ENCODE measurements around the gene PNKD. TPM values are rescaled to one million over a fixed set of nuclear protein-coding genes. Genes with fewer than 3 reads are reported as not detected.

The PNKD gene
- total RNA-seq, 2 donors from 2014 or later = 103 to 145 TPM

GRCh38 chr2:218395090-218395444, 124.7 kb downstream of the PNKD start:
- intact Hi-C loops (cut with DNase I) = loop anchor here (5.0 kb wide), 1 partner anchor 123 kb away; the partner anchor contains the start of genes AAMP and PNKD
- H3K4me3 ChIP-seq = no peak overlapping the region
- no peak for DNase-seq (ENCODE audit: low spot score)

DNA sequence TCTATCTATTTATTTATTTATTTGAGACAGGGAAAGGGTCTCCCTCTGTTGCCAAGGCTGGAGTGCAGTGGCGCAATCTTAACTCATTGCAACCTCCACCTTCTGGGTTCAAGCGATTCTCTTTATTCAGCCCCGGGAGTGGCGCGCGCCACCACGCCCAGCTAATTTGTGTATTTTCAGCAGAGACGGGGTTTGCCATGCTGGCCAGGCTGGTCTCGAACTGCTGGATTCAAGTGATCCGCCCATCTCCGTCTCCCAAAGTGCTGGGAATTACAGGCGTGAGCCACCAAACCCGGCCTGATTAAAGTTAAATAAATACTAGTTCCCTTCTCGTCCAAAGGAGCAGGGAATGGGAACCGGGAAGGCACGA, 125.1 kb downstream of the PNKD start:
- peak overlapping the region; percentile 99 to 100 for H3K4me3 ChIP-seq
- WGBS = 32% methylated on average over 16 of the region's 16 CpGs

More at GRCh38 chr2:218395090-218395444, 124.7 kb downstream of the PNKD start:
- Histone ChIP-seq H3K9me3 (no peaks in the 10 kb centered on the region), H3K27me3 (replicated peaks; ENCODE audit: insufficient read depth) (no peaks in the 10 kb centered on the region), H3K36me3 (no peaks in the 10 kb centered on the region), H3K4me1 (replicated peaks) (peaks cover 3% of the 10 kb centered on the region), H3K27ac (peak overlapping the region; percentile 99 to 100)
- whole genome bisulfite sequencing = 93% methylated on average over 6 of the region's 6 CpGs
- TF ChIP-seq POLR2A (IDR thresholded peaks at IDR 0.05) = no peak
- no peak for TF ChIP-seq POLR2AphosphoS5 (IDR thresholded peaks at IDR 0.05)
- TF ChIP-seq CTCF (IDR thresholded peaks at IDR 0.05) = no peak

DNA sequence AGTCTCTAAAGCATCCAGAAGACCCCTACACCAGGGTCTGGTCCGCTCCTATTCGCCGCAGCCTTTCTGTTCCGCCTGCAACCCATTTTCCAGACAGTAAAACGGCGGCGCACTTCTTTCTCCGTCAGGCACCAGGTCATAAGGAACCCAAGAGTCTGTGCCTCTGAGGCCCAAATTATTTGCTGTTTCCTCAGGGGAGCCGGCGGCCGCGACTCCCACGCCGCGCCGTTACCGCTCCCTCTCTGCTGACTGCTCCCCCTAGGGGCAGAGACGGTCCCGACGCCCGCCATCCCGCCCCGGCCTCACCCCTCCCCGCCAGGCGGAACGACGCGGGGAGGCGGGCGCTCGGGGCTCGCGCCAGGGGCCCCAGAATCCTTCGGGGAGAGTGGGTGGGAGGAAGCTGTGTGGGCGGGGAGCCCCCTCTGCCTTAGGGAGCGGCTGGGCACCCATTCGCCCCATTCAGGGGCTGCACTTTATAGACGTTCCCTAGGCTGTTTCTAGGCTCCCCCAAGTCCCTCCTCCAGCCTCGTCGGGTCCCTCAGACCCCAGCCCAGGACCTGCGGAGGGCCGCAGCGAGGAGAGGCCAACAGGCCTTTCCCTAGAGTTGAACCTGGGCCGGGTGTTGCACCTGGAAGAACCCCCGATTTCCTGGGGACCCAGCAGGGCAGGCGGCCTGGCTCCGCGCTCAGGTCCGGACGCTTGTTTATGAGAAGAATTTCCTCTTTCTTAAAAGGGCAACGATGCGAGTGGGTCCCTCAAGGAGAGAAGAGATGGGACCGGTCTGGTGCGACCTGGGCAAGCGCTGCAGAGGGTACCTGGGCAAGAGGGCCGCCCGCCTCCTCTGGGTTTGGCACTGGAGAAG, 125.7 kb downstream of the PNKD start:
- intact Hi-C loops (cut with DNase I) = loop anchor here (2.0 to 5.0 kb wide), 2 partner anchors 103 to 124 kb away; partner anchors contain the start of genes AAMP, PNKD and TMBIM1
- Histone ChIP-seq H3K4me1 (replicated peaks) (peaks cover 3% of the 10 kb centered on the region), H3K36me3 (no peaks in the 10 kb centered on the region), H3K9me3 (no peaks in the 10 kb centered on the region), H3K27ac (peak overlapping the region; percentile 99 to 100), H3K4me3 (peak overlapping the region; percentile 99 to 100), H3K27me3 (replicated peaks; ENCODE audit: insufficient read depth) (no peaks in the 10 kb centered on the region)
- TF ChIP-seq POLR2A (IDR thresholded peaks at IDR 0.05) (peak; percentile 16), POLR2AphosphoS5 (IDR thresholded peaks at IDR 0.05) (peak; percentile 95), CTCF (IDR thresholded peaks at IDR 0.05) (peak; percentile 82 to 99 (median 98))
- peak; percentile 92 for DNase-seq (ENCODE audit: low spot score)
- 2% methylated on average over 32 of the region's 57 CpGs for WGBS

More for the DNA sequence above, 125.1 kb downstream of the PNKD start:
- H3K27me3 ChIP-seq (replicated peaks; ENCODE audit: insufficient read depth) = no peaks in the 10 kb centered on the region
- peak overlapping the region; percentile 99 to 100 for H3K27ac ChIP-seq
- H3K9me3 ChIP-seq = no peaks in the 10 kb centered on the region
- intact Hi-C loops (cut with DNase I) = loop anchor here (5.0 kb wide), 1 partner anchor 123 kb away; the partner anchor contains the start of genes AAMP and PNKD
- no peak for TF ChIP-seq CTCF (IDR thresholded peaks at IDR 0.05)
- TF ChIP-seq POLR2AphosphoS5 (IDR thresholded peaks at IDR 0.05) = no peak
- no peak for TF ChIP-seq POLR2A (IDR thresholded peaks at IDR 0.05)
- H3K36me3 ChIP-seq = no peaks in the 10 kb centered on the region
- DNase-seq (ENCODE audit: low spot score) = no peak
- peaks cover 3% of the 10 kb centered on the region for H3K4me1 ChIP-seq (replicated peaks)

Small RNA genes lying within 50 kb of the gene (microRNA-seq; reads per million reads assigned to microRNA genes)
- gene MIR6513 (4.9 reads per million, percentile 42 among the genes with 10 or more reads in this experiment), gene MIR6810 (5.5 reads per million, percentile 43 among the genes with 10 or more reads in this experiment)

Small RNA genes lying within 50 kb of the gene (small RNA-seq; reads per million reads assigned to genes)
- 0.10 to 0.37 reads per million in 2 donors for gene MIR6810

Other genes starting within 250 kb of the PNKD start
- gene RUFY4, start 201.3 kb upstream of the PNKD start, total RNA-seq = under 1 TPM; 0.11 to 0.27 TPM
- gene CXCR2, start 144.5 kb upstream of the PNKD start, total RNA-seq = 1 to 10 TPM in 1 of 2 donors, not detected in 1; 3.0 TPM
- under 1 TPM in 1 of 2 donors, not detected in 1; 0.28 TPM for gene CXCR1, start 103.6 kb upstream of the PNKD start, total RNA-seq
- 100 to 1,000 TPM; 182 to 207 TPM for gene ARPC2, start 53.3 kb upstream of the PNKD start, total RNA-seq
- gene GPBAR1, start 9.5 kb upstream of the PNKD start, total RNA-seq = under 1 TPM in 1 of 2 donors, not detected in 1; 0.91 TPM
- 100 to 1,000 TPM; 217 to 237 TPM for gene AAMP, start 382 bp upstream of the PNKD start, total RNA-seq
- 100 to 1,000 TPM; 139 to 193 TPM for gene TMBIM1, start 22.0 kb downstream of the PNKD start, total RNA-seq
- gene CATIP, start 86.3 kb downstream of the PNKD start, total RNA-seq = 1 to 10 TPM in 1 of 2 donors, not detected in 1; 2.0 TPM
- 10 to 100 TPM; 10.8 to 11.4 TPM for gene SLC11A1, start 111.8 kb downstream of the PNKD start, total RNA-seq
- 100 to 1,000 TPM; 145 to 180 TPM for gene CTDSP1, start 129.3 kb downstream of the PNKD start, total RNA-seq
- under 1 TPM in 1 of 2 donors, not detected in 1; 0.09 TPM for gene VIL1, start 148.6 kb downstream of the PNKD start, total RNA-seq